SH-SY5Y (cell line): Measurements from ENCODE around the gene PCNX2.

ENCODE experiments used
- GATA2 ChIP-seq: IDR thresholded peaks from 2 replicates; pipeline ENCODE4 v1.6.1; 2011; ENCODE audit warnings: mild to moderate bottlenecking, low read depth, low read length
- GATA3 ChIP-seq: IDR thresholded peaks from 2 replicates; pipeline ENCODE4 v1.6.1; 2011; ENCODE audit warnings: low read depth, mild to moderate bottlenecking, low read length, moderate library complexity

GRCh38 chr1:233216009-233216408 is 79.5 kb downstream of the PCNX2 start:
- no peak for TF ChIP-seq GATA3
- TF ChIP-seq GATA2, result no peak
